B cell (primary cell): ENCODE measurements around the gene PSMG4. TPM values are rescaled to one million over a fixed set of nuclear protein-coding genes. Genes with fewer than 3 reads are reported as not detected.
"Not testable (repeated sequence)": the region's sequence is repeated elsewhere in the genome, so short reads cannot be mapped to it uniquely, and the experiment has no call there.

Experiments
- ATAC-seq: fragments of 200-7000 bp; cut with Tn5 transposase; one replicate; pipeline ENCODE4 v1.10.0; 2021; ENCODE audit warnings: low read depth, mild to moderate bottlenecking, moderate number of reproducible peaks, moderate library complexity
- CTCF ChIA-PET: fragments of 350-600 bp; sonication (Branson Sonifier 250); formaldehyde crosslinking; loops from one replicate; lab custom pipeline; 2021; ENCODE audit warnings: antibody characterized with exemption, inconsistent platforms; lab: Charles Lee
- POLR2A ChIA-PET: fragments of 350-600 bp; sonication (Branson Sonifier 250); formaldehyde crosslinking; loops from one replicate; lab custom pipeline; 2021; ENCODE audit warnings: antibody characterized with exemption; lab: Charles Lee
- DNase-seq: peaks from one replicate; pipeline ENCODE4 v3.0.0; 2013
- H2AFZ ChIP-seq: 2 replicates; pipeline ENCODE4 v1.6.1; 2012; ENCODE audit warnings: mild to moderate bottlenecking, low read depth, low read length; ENCODE audit not compliant: insufficient read depth, poor library complexity, severe bottlenecking
- H3K27ac ChIP-seq, 2 donors: 1 replicate in 1 of 2; 2 replicates in 1 of 2; pipeline ENCODE4 v1.5.1; 2012 to 2013; ENCODE audit warnings: low read length in 2 of 2, mild to moderate bottlenecking in 2 of 2, moderate library complexity in 1 of 2
- H3K27me3 ChIP-seq, 4 experiments: fragments of 200-600 bp in 1 of 4; sonication (generic) in 1 of 4; replicated peaks in 1 of 4; 1 replicate in 2 of 4; 2 replicates in 2 of 4; pipeline versions ENCODE4 v1.6.1 to v1.7.0; 2013 to 2016; ENCODE audit warnings: low read length in 3 of 4, mild to moderate bottlenecking in 2 of 4, mixed read lengths in 1 of 4, moderate library complexity in 1 of 4; ENCODE audit not compliant: insufficient read depth in 4 of 4, control insufficient read depth in 3 of 4; ENCODE audit errors: control extremely low read depth in 1 of 4
- H3K36me3 ChIP-seq, 2 experiments: replicated peaks in 1 of 2; 1 replicate in 1 of 2; 2 replicates in 1 of 2; pipeline versions ENCODE4 v1.6.1 to v1.7.1; 2013; ENCODE audit warnings: low read length in 1 of 2; ENCODE audit not compliant: insufficient read depth in 2 of 2, control insufficient read depth in 1 of 2; ENCODE audit errors: control extremely low read depth in 1 of 2, extremely low read depth in 1 of 2
- H3K4me1 ChIP-seq, 2 donors: fragments of 200-600 bp in 1 of 2; sonication (generic) in 1 of 2; 1 replicate in 1 of 2; 2 replicates in 1 of 2; pipeline versions ENCODE4 v1.5.1 to v1.6.1; 2013 to 2017; ENCODE audit warnings: low read length in 2 of 2; ENCODE audit not compliant: control insufficient read depth in 2 of 2, insufficient read depth in 2 of 2
- H3K4me2 ChIP-seq: replicated peaks from 2 replicates; pipeline ENCODE3; 2012; ENCODE audit warnings: mild to moderate bottlenecking, low read depth, low read length; ENCODE audit not compliant: poor library complexity, severe bottlenecking
- H3K4me3 ChIP-seq, 5 experiments: fragments of 200-600 bp in 1 of 5; sonication (generic) in 1 of 5; 1 replicate in 3 of 5; 2 replicates in 2 of 5; pipeline versions ENCODE4 v1.5.1 to v1.7.0; 2011 to 2016; ENCODE audit warnings: low read length in 4 of 5, mild to moderate bottlenecking in 4 of 5, low read depth in 2 of 5, control low read depth in 1 of 5, moderate library complexity in 1 of 5; ENCODE audit not compliant: insufficient read depth in 1 of 5; ENCODE audit errors: control extremely low read depth in 1 of 5, extremely low read depth in 1 of 5
- H3K79me2 ChIP-seq: fragments of 200-600 bp; sonication (generic); one replicate; pipeline ENCODE4 v1.6.0; 2016; ENCODE audit warnings: low read length; ENCODE audit not compliant: control insufficient read depth, insufficient read depth
- H3K9ac ChIP-seq: fragments of 200-600 bp; sonication (generic); 2 replicates; pipeline ENCODE4 v1.6.1; 2017; ENCODE audit warnings: mild to moderate bottlenecking, low read length, moderate library complexity
- H3K9me3 ChIP-seq, 3 donors: one replicate each; pipeline versions ENCODE4 v1.6.1 to v1.7.1; 2013; ENCODE audit warnings: low read length in 2 of 3; ENCODE audit not compliant: control insufficient read depth in 2 of 3, insufficient read depth in 1 of 3; ENCODE audit errors: control extremely low read depth in 1 of 3
- H4K20me1 ChIP-seq: 2 replicates; pipeline ENCODE4 v1.6.0; 2012; ENCODE audit warnings: mild to moderate bottlenecking, low read length; ENCODE audit not compliant: insufficient read depth, control insufficient read depth, poor library complexity, severe bottlenecking
- H3K27ac Mint-ChIP-seq: one replicate; pipeline ENCODE4 v1.8.0; 2021; ENCODE audit warnings: mixed read lengths
- H3K27me3 Mint-ChIP-seq: one replicate; pipeline ENCODE4 v1.8.0; 2021; ENCODE audit warnings: mixed read lengths
- H3K4me1 Mint-ChIP-seq: one replicate; pipeline ENCODE4 v1.8.0; 2021; ENCODE audit warnings: mixed read lengths
- H3K4me3 Mint-ChIP-seq: one replicate; pipeline ENCODE4 v1.8.0; 2021; ENCODE audit warnings: mixed read lengths
- H3K9me3 Mint-ChIP-seq: one replicate; pipeline ENCODE4 v1.8.0; 2022; ENCODE audit warnings: mixed read lengths; ENCODE audit not compliant: insufficient read depth
- CTCF ChIP-seq: fragments of 200-600 bp; IDR thresholded peaks from one replicate; pipeline ENCODE4 v1.8.0; 2022; ENCODE audit warnings: antibody characterized with exemption, mild to moderate bottlenecking
- EZH2 ChIP-seq: IDR thresholded peaks from 2 replicates; pipeline ENCODE4 v1.6.1; 2012; ENCODE audit warnings: borderline replicate concordance, low read depth, mild to moderate bottlenecking, moderate library complexity, low read length; ENCODE audit not compliant: insufficient read depth, poor library complexity, severe bottlenecking
- WGBS: methylation state at CpG from one replicate; pipeline ENCODE4 v1.1.5; 2013; ENCODE audit warnings: missing lambda C conversion rate; ENCODE audit not compliant: insufficient coverage; 5-methylcytosine and 5-hydroxymethylcytosine counted together
- intact Hi-C: fragments of 100-400 bp; cut with micrococcal nuclease; formaldehyde crosslinking; loops from one replicate; pipeline ENCODE4 v1.10.0; 2022
- polyA plus RNA-seq: library from polyadenylated mRNA; depleted of rRNA; stranded (reverse); fragments of >200 nt; gene quantifications from 2 replicates; pipeline ENCODE4 v1.2.3, GENCODE V29; 2012
- total RNA-seq, 2 donors: library from RNA; stranded (reverse); fragments of 120-200 nt in 1 of 2; gene quantifications; 1 replicate in 1 of 2; 2 replicates in 1 of 2; pipeline versions ENCODE4 v1.2.3 to v1.2.4, GENCODE V29; 2013 to 2022

Gene PSMG4
- total and polyA plus RNA-seq, 2 donors (not counting 1 experiment from before 2014, with no cell fraction given), result 31.9 to 42.4 TPM

GRCh38 chr6:3242768-3243167, 16.0 kb upstream of the PSMG4 start:
- Histone ChIP-seq H3K79me2 (no peaks in the 10 kb centered on the region), H3K4me2 (no peak overlapping the region), H3K9me3 (no peaks in the 10 kb centered on the region), H3K9ac (no peak overlapping the region), H3K27me3 (peaks cover 0 to 28% (median 3%) of the 10 kb centered on the region in 4 experiments), H4K20me1 (no peaks in the 10 kb centered on the region), H3K27ac (no peak overlapping the region), H3K36me3 (no peaks in the 10 kb centered on the region), H3K4me1 (peaks cover 1 to 4% of the 10 kb centered on the region in 2 donors), H2AFZ (no peak overlapping the region), H3K4me3 (no peak overlapping the region)
- CTCF ChIA-PET, result interaction anchor here (1.5 kb wide), 1 partner anchor 8 kb away, joined by 7 read pairs; no protein-coding TSS in a partner anchor
- H3K4me1 Mint-ChIP-seq, result peaks cover 1% of the 10 kb centered on the region
- 96% methylated on average over 3 of the region's 4 CpGs for WGBS
- DNase-seq, result no peak
- peaks cover 43% of the 10 kb centered on the region for H3K27me3 Mint-ChIP-seq
- no peak overlapping the region for H3K27ac Mint-ChIP-seq
- no peak overlapping the region for H3K4me3 Mint-ChIP-seq
- H3K9me3 Mint-ChIP-seq, result no peaks in the 10 kb centered on the region
- POLR2A ChIA-PET, result no interaction called here
- no peak for TF ChIP-seq CTCF
- TF ChIP-seq EZH2, result no peak
- no peak for ATAC-seq
- intact Hi-C loops, result no loop called here

- ChIA-PET CTCF (no interaction called here), POLR2A (no interaction called here)
- no peak overlapping the region for H3K27ac Mint-ChIP-seq
- no peak overlapping the region for H3K4me3 Mint-ChIP-seq
- no peaks in the 10 kb centered on the region for H4K20me1 ChIP-seq
- no peaks in the 10 kb centered on the region for H3K4me1 Mint-ChIP-seq
- H3K79me2 ChIP-seq, result no peaks in the 10 kb centered on the region
- H3K4me3 ChIP-seq, result no peak overlapping the region
- peaks cover 40% of the 10 kb centered on the region for H3K27me3 Mint-ChIP-seq
- intact Hi-C loops, result no loop called here
- peaks cover 0 to 37% (median 10%) of the 10 kb centered on the region in 4 experiments for H3K27me3 ChIP-seq
- ATAC-seq, result no peak
- WGBS, result 92% methylated on average over 4 of the region's 8 CpGs
- TF ChIP-seq CTCF, result no peak
- H3K4me1 ChIP-seq, result no peaks in the 10 kb centered on the region
- H3K36me3 ChIP-seq, result no peaks in the 10 kb centered on the region
- no peak for DNase-seq
- no peak overlapping the region for H3K27ac ChIP-seq
- H3K9ac ChIP-seq, result no peak overlapping the region
- no peaks in the 10 kb centered on the region for H3K9me3 ChIP-seq
- no peaks in the 10 kb centered on the region for H3K9me3 Mint-ChIP-seq
- H3K4me2 ChIP-seq, result no peak overlapping the region
- no peak overlapping the region for H2AFZ ChIP-seq
These were observed 14.5 kb upstream of the PSMG4 start for GRCh38 chr6:3244003-3244831.

- DNase-seq, POLR2A ChIA-PET, H3K9me3 Mint-ChIP-seq, H3K9me3 ChIP-seq, H3K4me1 ChIP-seq, H3K9ac ChIP-seq, H3K36me3 ChIP-seq, H3K4me2 ChIP-seq, H3K4me1 Mint-ChIP-seq, H3K4me3 Mint-ChIP-seq, H3K79me2 ChIP-seq, CTCF ChIA-PET, H3K27ac ChIP-seq, ATAC-seq, H2AFZ ChIP-seq, H4K20me1 ChIP-seq, intact Hi-C loops, H3K4me3 ChIP-seq, H3K27ac Mint-ChIP-seq: not testable (repeated sequence)
- peaks cover 0 to 42% (median 11%) of the 10 kb centered on the region in 4 experiments for H3K27me3 ChIP-seq
- H3K27me3 Mint-ChIP-seq, result peaks cover 45% of the 10 kb centered on the region
- WGBS, result 92% methylated on average over 4 of the region's 7 CpGs
These were observed 13.9 kb upstream of the PSMG4 start for GRCh38 chr6:3244832-3245161.
